ENCODE results near the gene ZNF600. TPM values are rescaled to one million over a fixed set of nuclear protein-coding genes. Genes with fewer than 3 reads are reported as not detected.
"Not testable (repeated sequence)": the region's sequence is repeated elsewhere in the genome, so short reads cannot be mapped to it uniquely, and the experiment has no call there.

Gene ZNF600
- total RNA-seq, 4 donors from 2014 or later: 8.1 to 30.0 (median 10.9) TPM

DNA sequence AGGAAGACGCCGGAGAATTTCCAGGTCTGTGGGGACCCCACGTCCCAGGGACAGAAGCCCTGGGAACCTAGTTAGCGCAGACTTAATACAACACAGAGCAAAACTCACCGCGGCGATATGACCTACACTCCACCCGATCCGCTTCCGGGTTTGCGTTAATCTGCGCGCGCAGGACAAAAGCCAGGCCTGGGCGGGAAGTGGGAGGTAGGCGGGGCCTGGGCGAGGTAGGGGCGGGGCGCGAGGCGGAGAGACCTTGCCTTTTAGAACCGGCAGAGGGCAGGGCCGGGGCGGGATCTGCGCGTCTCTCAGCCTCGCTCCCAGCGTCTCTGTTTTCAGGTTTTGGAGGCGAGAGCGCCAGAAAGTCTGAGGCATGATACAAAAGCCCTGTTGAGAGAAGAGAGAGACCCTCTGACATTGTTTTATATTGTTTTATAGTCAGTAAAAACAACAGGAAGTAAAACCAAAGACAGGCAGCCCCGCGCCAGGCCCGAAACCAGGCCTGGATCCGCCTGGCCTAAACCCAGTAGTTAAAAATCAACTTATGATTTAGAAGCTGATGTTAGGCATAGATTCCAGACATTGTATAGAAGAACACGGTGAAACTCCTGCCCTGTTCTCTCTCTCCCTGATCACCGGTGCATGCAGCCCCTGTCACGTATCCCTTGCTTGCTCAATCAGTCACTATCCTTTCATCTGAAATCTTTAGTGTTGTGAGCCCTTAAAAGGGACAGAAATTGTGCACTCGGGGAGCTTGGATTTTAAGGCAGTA lies 51.5 kb downstream of the ZNF600 start, which contains the start of gene ZNF611:
Gene ZNF611, minus strand, starts transcription at position 152 of the 769 bp plus-strand sequence. CDS start 19,150 bp downstream, outside the sequence.
- DNase-seq (ENCODE audit: low spot score in 2 of 2): peak; percentile 99
- H3K36me3 ChIP-seq: no peaks in the 10 kb centered on the region
- TF ChIP-seq EP300 (IDR thresholded peaks at IDR 0.05): no peak
- TF ChIP-seq, protein P1, sequence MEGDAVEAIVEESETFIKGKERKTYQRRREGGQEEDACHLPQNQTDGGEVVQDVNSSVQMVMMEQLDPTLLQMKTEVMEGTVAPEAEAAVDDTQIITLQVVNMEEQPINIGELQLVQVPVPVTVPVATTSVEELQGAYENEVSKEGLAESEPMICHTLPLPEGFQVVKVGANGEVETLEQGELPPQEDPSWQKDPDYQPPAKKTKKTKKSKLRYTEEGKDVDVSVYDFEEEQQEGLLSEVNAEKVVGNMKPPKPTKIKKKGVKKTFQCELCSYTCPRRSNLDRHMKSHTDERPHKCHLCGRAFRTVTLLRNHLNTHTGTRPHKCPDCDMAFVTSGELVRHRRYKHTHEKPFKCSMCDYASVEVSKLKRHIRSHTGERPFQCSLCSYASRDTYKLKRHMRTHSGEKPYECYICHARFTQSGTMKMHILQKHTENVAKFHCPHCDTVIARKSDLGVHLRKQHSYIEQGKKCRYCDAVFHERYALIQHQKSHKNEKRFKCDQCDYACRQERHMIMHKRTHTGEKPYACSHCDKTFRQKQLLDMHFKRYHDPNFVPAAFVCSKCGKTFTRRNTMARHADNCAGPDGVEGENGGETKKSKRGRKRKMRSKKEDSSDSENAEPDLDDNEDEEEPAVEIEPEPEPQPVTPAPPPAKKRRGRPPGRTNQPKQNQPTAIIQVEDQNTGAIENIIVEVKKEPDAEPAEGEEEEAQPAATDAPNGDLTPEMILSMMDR (IDR thresholded peaks at IDR 0.05): peak; percentile 65 to 88
- peak in 1 of 2 donors; percentile 80 for TF ChIP-seq POLR2A (IDR thresholded peaks at IDR 0.05)
- peak in 2 of 3 donors; percentile 27 to 68 for TF ChIP-seq POLR2AphosphoS5 (IDR thresholded peaks at IDR 0.05)
- peaks cover 24% of the 10 kb centered on the region for H3K4me1 ChIP-seq
- H3K4me3 ChIP-seq: peak within 1 kb of the TSS; percentile 89
- peak within 1 kb of the TSS; percentile 85 for H3K27ac ChIP-seq
- H3K9me3 ChIP-seq: no peaks in the 10 kb centered on the region
- H3K27me3 ChIP-seq: no peaks in the 10 kb centered on the region
- WGBS: 5% methylated on average over 33 of the region's 38 CpGs

DNA sequence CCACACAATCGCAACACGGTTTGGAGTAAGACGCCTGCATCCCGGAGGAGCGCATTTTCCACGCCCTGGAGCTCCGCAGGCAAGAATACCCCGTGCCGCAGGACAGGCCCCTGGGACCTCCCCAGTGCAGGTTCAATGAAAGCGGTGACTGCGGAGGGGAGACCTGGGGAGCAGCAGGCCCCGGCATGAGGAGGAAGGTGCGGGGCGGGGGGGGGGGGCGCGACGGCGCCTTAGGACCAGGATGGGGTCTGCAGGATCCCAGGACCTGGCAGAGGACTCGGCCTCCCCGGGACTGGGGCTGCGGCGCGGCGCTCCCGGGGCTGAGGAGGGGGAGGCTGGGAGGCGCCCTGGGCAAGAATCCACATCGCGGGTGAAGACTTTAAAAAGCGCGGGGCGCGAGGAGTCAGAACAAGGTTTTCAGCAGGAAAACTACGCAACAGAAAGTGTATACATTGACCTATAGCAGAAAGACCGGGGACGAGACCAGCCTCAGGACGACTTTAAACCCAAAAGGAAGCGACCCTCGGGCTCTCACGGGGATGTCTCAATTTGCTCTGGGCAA lies 52.2 kb downstream of the ZNF600 start:
- no peaks in the 10 kb centered on the region for H3K27me3 ChIP-seq
- TF ChIP-seq EP300 (IDR thresholded peaks at IDR 0.05) (no peak), POLR2A (IDR thresholded peaks at IDR 0.05) (no peak), POLR2AphosphoS5 (IDR thresholded peaks at IDR 0.05) (no peak)
- TF ChIP-seq, protein P1 (IDR thresholded peaks at IDR 0.05): no peak
- DNase-seq (ENCODE audit: low spot score in 2 of 2): no peak
- H3K4me1 ChIP-seq: peaks cover 24% of the 10 kb centered on the region
- H3K9me3 ChIP-seq: no peaks in the 10 kb centered on the region
- WGBS: 2% methylated on average over 23 of the region's 39 CpGs
- no peaks in the 10 kb centered on the region for H3K36me3 ChIP-seq
- peak overlapping the region; percentile 89 for H3K4me3 ChIP-seq
- H3K27ac ChIP-seq: peak overlapping the region; percentile 85

DNA sequence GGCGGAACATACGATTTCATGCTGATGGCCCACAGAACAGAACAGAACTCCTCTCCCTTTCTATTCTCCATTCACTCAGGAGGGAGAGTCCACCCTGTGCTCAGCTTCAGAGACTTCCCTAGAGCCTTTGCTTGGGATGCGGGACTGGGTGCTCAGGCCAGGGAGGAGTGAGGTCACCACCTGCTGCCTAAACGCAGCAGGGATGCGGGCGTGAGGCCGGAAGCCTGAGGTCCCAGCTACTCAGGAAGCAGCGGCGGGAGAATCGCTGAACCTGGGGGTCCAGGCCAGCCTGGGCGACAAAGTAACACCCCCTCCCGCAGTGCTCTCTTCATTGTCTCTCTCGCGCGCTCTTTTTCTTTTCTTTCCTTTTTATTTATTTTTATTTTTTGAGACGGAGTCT lies 60.5 kb downstream of the ZNF600 start:
- not testable (repeated sequence) for H3K27me3 ChIP-seq; H3K27ac ChIP-seq; DNase-seq (ENCODE audit: low spot score in 2 of 2); H3K4me1 ChIP-seq; H3K9me3 ChIP-seq; H3K4me3 ChIP-seq
- peaks cover 52% of the 10 kb centered on the region for H3K36me3 ChIP-seq
- 95% methylated on average over 16 of the region's 16 CpGs for WGBS

DNA sequence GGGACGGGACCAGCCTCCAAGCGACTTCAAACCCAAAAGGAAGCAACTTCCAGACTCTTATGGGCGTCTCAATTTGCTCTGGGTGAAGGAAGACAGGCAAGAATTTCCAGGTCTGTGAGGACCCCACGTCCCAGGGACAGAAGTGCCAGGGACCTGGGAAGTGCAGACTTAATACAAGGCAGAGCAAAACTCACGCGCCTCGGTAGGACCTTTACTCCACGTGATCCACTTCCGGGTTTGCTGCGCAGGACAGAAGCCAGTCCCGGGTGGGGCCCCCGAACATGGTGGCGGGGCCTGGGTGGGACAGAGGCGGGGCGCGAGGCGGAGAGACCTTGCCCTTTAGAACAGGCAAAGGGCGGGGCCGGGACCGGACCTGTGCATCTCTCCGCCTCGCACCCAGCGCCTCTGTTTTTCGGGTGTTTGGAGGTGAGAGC lies 61.0 kb downstream of the ZNF600 start:
- Histone ChIP-seq H3K4me3 (no peak overlapping the region), H3K4me1 (no peaks in the 10 kb centered on the region), H3K27ac (no peak overlapping the region), H3K9me3 (peaks cover 3% of the 10 kb centered on the region), H3K27me3 (no peaks in the 10 kb centered on the region), H3K36me3 (peaks cover 57% of the 10 kb centered on the region)
- DNase-seq (ENCODE audit: low spot score in 2 of 2): no peak
- 91% methylated on average over 24 of the region's 24 CpGs for WGBS
- no peak for TF ChIP-seq POLR2A (IDR thresholded peaks at IDR 0.05)

DNA sequence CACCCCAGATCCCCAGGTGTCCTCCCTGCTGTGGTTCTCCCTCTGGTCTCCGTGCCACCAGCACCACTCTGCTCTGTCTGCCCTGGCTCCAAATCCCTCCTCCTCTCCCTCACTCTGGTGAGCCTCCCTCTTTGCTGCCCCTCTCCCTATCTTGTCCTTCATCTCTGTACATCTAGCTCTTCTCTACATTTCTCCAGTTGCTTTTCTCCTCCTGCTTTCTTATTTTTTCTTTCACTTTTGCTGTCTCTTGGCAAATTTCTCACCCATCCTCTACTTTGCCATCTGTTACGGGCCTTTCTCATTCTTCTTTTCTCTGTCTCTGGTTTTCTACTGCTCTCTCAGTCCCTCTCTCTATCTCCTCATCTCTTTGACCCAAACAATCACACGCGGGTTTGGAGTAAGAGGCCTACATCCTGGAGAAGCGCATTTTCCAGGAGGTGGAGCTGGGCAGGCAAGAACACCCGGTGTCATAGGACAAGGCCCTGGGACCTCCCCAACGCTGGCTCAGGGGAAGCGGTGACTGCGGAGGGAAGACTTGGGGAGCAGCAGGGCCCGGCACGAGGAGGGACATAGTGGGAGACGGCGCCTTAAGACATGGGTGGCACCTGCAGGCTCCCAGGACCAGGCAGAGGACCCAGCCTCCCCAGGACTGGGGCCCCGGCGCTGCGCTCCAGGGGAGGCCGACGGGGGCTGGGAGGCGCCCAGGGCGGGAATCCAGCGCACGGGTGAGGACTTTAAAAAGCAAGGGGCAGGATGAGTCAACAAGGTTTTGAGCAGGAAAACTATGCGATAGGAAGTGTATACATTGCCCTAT lies 61.7 kb downstream of the ZNF600 start:
- Histone ChIP-seq H3K4me3 (no peak overlapping the region), H3K27me3 (no peaks in the 10 kb centered on the region), H3K4me1 (no peaks in the 10 kb centered on the region), H3K27ac (no peak overlapping the region), H3K36me3 (peaks cover 62% of the 10 kb centered on the region), H3K9me3 (peaks cover 3% of the 10 kb centered on the region)
- DNase-seq (ENCODE audit: low spot score in 2 of 2): no peak
- TF ChIP-seq POLR2A (IDR thresholded peaks at IDR 0.05) (no peak), POLR2AphosphoS5 (IDR thresholded peaks at IDR 0.05) (no peak), EP300 (IDR thresholded peaks at IDR 0.05) (no peak)
- TF ChIP-seq, protein P1 (IDR thresholded peaks at IDR 0.05): no peak
- 92% methylated on average over 23 of the region's 23 CpGs for WGBS

DNA sequence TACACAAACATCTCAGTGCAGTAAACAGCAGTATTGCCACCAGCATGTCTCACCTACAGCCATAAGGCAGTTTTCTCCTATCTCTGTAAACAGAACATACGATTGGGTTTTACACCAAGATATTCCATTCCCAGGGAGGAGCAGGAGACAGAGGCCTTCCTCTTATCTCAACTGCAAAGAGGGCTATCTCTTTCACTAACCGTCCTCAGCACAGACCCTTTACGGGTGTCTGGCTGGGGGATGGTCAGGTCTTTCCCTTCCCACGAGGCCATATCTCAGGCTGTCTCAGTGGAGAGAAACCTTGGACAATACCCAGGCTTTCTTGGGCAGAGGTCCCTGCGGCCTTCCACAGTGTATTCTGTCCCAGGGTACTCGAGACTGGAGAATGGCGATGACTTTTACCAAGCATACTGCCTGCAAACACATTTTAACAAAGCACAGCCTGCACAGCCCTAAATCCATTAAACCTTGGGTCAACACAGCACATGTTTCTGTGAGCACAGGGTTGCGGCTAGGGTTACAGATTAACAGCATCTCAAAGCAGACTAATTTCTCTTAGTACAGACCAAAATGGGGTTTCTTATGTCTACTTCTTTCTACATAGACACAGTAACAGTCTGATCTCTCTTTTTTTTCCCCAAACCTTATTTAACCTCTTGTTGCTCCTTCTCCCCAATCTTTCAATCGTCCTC lies 62.5 kb downstream of the ZNF600 start:
- WGBS: 85% methylated on average over 9 of the region's 9 CpGs
- H3K36me3 ChIP-seq: peaks cover 63% of the 10 kb centered on the region

More for the DNA sequence above, 62.5 kb downstream of the ZNF600 start:
- H3K9me3 ChIP-seq; H3K27me3 ChIP-seq; H3K27ac ChIP-seq; H3K4me3 ChIP-seq; DNase-seq (ENCODE audit: low spot score in 2 of 2); H3K4me1 ChIP-seq: not testable (repeated sequence)

Measured in suprapubic skin (tissue), 4 donors.